Pancreas (tissue), 10 donors: ENCODE results near the gene RBM22. TPM values are rescaled to one million over a fixed set of nuclear protein-coding genes. Genes with fewer than 3 reads are reported as not detected.

Experiments
- ATAC-seq, 4 donors: fragments of 200-7000 bp; cut with Tn5 transposase; one replicate each; pipeline versions ENCODE4 v1.8.0 to v1.9.1; 2020; ENCODE audit warnings: mild to moderate bottlenecking in 4 of 4, moderate library complexity in 4 of 4
- DNase-seq, 6 donors: peaks; one replicate each; pipeline ENCODE4 v3.0.0-alpha.2; 2020
- FAIRE-seq: peaks from 2 replicates; lab custom pipeline; 2012; peaks lifted over from hg19 to GRCh38; lab: Jason Lieb, UNC
- H3K27ac ChIP-seq, 4 donors: fragments of 200-600 bp; sonication (generic); 1 replicate in 3 of 4; 2 replicates in 1 of 4; pipeline versions ENCODE4 v1.5.0 to v1.8.0; 2020
- H3K27me3 ChIP-seq, 4 donors: fragments of 200-600 bp; one replicate each; pipeline ENCODE4 v1.8.0; 2021
- H3K36me3 ChIP-seq, 3 donors: fragments of 200-600 bp; sonication (generic) in 1 of 3; one replicate each; pipeline versions ENCODE4 v1.5.0 to v1.8.0; 2020 to 2021
- H3K4me1 ChIP-seq, 3 donors: fragments of 200-600 bp; one replicate each; pipeline ENCODE4 v1.8.0; 2021
- H3K4me3 ChIP-seq, 4 donors: fragments of 200-600 bp; sonication (generic) in 2 of 4; one replicate each; pipeline versions ENCODE4 v1.5.0 to v1.8.0; 2020 to 2021
- H3K9me3 ChIP-seq, 4 donors: fragments of 200-600 bp; one replicate each; pipeline ENCODE4 v1.8.0; 2021
- WGBS, 2 donors: extraction: QIAGEN DNeasy Blood & Tissue Kit; methylation state at CpG; one replicate each; pipeline ENCODE4 v1.1.7; 2013; 5-methylcytosine and 5-hydroxymethylcytosine counted together
- intact Hi-C, 3 donors: fragments of 100-400 bp; cut with DNase I; formaldehyde crosslinking; loops; one replicate each; pipeline versions ENCODE4 v1.11.1 to v1.14.2; 2022
- polyA plus RNA-seq, 2 donors: library from polyadenylated mRNA; stranded (reverse); fragments of 200-250 nt; gene quantifications; one replicate each; pipeline ENCODE4 v1.2.3, GENCODE V29; 2013
- total RNA-seq, 6 donors: library from RNA; stranded (reverse); fragmentation: NEBNext Ultra II Directional in 4 of 6; extraction: Animal tissue kit (Norgen Biotek cat#: 25700) in 4 of 6; gene quantifications; one replicate each; pipeline versions ENCODE4 v1.2.1 to v1.2.4, GENCODE V29; 2021 to 2023
- TF ChIP-seq, protein P1 (sequence below), 4 donors: fragments of 200-600 bp; sonication (generic) in 3 of 4; IDR thresholded peaks; one replicate each; pipeline versions ENCODE4 v1.5.0 to v1.8.0; 2021; ENCODE audit warnings: antibody characterized with exemption in 4 of 4
- donor health status: healthy with polysubstance abuse.
- donor health status: DM: no; HTN: no; CAD: no; lungs with moderate emphysema.
- donor health status: DM: no; HTN: no; CAD: no.
- donor health status: control.
- donor health status: control.
- donor health status: Bipolar disorder and iron deficiency.
- donor health status: DM: yes; HTN: yes; CAD: no.
- donor health status: DM: no; HTN: no; CAD: no.
- donor health status: DM: no; HTN: no; CAD: no.
- donor health status: DM: yes; HTN: yes; CAD: no.

Gene RBM22
- total and polyA plus RNA-seq, 8 donors, result 14.8 to 32.3 (median 19.6) TPM

DNA sequence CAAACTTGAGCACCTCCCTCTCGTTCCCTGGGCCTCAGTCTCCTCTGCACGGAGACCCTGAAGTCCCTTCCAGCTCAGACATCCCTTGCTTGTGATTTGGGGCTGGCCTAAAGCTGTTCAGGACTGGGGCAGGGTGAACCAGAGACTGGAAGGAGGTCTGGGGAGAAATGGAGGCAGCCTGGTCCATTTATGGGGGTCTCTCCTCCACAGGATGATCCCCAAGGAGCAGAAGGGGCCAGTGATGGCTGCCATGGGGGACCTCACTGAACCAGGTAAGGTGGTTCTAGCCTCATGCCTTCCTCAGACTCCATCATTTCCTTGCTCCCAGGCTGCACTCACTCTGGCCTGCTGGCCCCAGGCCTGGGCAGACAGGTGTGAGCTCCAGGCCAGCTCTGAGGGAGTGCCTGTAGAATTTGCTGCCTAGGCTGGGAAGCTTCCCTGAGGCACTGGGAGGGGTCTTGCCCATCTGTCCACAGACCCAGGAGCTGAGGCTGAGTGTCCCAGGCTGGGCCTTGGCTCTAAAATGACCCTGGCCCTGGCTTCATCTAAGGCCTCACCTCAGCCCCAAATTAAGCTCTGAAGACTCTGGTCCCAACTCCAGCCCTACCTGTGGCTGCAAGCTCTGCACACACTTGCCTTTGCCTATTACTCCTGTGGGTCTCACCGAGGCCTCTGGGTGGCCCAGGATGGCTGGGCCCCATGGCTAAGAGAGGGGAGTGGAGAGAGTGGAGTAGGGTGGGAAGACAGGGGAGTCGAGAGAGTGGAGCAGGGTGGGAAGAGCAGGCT, 37.9 kb downstream of the RBM22 start:
- intact Hi-C loops, result no loop called here
- DNase-seq (no peak), FAIRE-seq (no peak), ATAC-seq (no peak)
- H3K4me3 ChIP-seq, result no peak overlapping the region
- H3K27ac ChIP-seq, result no peak overlapping the region
- H3K27me3 ChIP-seq, result no peaks in the 10 kb centered on the region
- TF ChIP-seq, protein P1, sequence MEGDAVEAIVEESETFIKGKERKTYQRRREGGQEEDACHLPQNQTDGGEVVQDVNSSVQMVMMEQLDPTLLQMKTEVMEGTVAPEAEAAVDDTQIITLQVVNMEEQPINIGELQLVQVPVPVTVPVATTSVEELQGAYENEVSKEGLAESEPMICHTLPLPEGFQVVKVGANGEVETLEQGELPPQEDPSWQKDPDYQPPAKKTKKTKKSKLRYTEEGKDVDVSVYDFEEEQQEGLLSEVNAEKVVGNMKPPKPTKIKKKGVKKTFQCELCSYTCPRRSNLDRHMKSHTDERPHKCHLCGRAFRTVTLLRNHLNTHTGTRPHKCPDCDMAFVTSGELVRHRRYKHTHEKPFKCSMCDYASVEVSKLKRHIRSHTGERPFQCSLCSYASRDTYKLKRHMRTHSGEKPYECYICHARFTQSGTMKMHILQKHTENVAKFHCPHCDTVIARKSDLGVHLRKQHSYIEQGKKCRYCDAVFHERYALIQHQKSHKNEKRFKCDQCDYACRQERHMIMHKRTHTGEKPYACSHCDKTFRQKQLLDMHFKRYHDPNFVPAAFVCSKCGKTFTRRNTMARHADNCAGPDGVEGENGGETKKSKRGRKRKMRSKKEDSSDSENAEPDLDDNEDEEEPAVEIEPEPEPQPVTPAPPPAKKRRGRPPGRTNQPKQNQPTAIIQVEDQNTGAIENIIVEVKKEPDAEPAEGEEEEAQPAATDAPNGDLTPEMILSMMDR (IDR thresholded peaks at IDR 0.05), result no peak
- no peaks in the 10 kb centered on the region for H3K36me3 ChIP-seq
- no peaks in the 10 kb centered on the region for H3K4me1 ChIP-seq
- no peaks in the 10 kb centered on the region for H3K9me3 ChIP-seq
- WGBS, 2 donors, result 72 to 73% methylated on average over 4 of the region's 4 CpGs

DNA sequence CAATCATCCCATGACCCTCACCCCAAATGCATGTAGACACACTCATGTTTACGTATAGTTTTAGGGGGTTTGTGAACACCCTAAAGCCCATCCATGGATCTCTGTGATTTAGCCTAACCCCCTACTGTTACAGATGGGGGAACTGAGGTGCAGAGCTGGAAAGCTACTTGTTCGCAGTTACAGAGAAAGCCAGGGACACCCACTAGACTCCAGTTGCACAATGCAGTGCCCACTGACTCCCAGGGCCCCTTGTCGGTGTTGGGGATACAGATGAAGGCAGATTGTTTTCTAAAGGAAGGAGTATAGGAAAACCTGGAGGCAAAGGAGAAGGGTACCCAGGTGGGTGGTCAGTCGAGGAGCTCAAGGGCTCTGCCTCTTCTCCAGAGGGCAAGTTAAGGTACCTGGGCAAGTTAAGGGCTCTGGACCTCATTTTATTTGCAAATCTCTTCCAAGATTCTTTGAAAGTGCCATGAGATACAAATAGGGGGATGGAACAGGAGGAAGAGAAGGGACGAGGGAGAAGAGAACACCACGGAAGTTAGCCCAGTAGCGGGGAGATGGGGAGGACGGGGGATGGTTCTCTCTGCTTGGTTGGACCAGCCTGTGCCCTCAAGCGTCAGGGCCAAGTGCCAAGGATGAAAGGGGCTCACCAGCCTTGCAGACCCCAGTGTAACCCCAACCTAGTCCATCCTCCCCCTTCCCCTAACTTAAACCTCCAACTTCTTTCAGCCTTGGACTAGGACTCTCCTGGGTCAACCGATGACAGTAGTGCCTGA, 38.9 kb downstream of the RBM22 start:
- ATAC-seq (no peak), FAIRE-seq (no peak), DNase-seq (no peak)
- H3K27ac ChIP-seq, result no peak overlapping the region
- TF ChIP-seq, protein P1 (IDR thresholded peaks at IDR 0.05), result no peak
- 71 to 80% methylated on average over 10 of the region's 10 CpGs for WGBS, 2 donors
- H3K27me3 ChIP-seq, result no peaks in the 10 kb centered on the region
- intact Hi-C loops, result no loop called here
- H3K36me3 ChIP-seq, result no peaks in the 10 kb centered on the region
- H3K4me3 ChIP-seq, result no peak overlapping the region
- no peaks in the 10 kb centered on the region for H3K9me3 ChIP-seq
- H3K4me1 ChIP-seq, result no peaks in the 10 kb centered on the region

DNA sequence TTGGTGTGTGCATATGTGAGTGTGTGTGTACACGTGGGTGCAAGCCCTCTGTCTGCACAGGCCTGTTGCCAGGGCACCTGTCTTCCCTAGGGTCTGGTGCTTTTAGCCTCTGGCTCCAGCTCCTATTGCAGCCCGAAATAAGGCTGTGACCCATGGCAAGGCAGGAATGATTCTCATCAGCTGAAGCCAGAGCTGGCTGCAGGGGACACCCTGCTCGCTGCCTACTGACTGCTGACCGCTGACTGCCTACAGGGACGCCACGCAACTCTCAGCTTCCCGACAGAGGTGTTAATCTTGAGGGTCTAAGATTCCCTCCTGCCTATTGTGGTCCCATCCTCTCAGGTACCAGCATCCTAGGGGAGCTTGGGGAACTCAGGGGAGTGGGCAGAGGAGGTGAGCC, 39.8 kb downstream of the RBM22 start, which contains the start of gene MYOZ3:
Gene MYOZ3, plus strand, starts transcription at position 166 of the 400 bp plus-strand sequence. CDS start 1,691 bp downstream, outside the sequence.
- Histone ChIP-seq H3K4me3 (no peak within 1 kb of the TSS), H3K4me1 (no peaks in the 10 kb centered on the region), H3K27me3 (no peaks in the 10 kb centered on the region), H3K36me3 (no peaks in the 10 kb centered on the region), H3K9me3 (no peaks in the 10 kb centered on the region), H3K27ac (no peak within 1 kb of the TSS)
- TF ChIP-seq, protein P1 (IDR thresholded peaks at IDR 0.05), result no peak
- FAIRE-seq (no peak), DNase-seq (no peak), ATAC-seq (no peak)
- 62 to 64% methylated on average over 7 of the region's 7 CpGs for WGBS, 2 donors
- intact Hi-C loops, result no loop called here

DNA sequence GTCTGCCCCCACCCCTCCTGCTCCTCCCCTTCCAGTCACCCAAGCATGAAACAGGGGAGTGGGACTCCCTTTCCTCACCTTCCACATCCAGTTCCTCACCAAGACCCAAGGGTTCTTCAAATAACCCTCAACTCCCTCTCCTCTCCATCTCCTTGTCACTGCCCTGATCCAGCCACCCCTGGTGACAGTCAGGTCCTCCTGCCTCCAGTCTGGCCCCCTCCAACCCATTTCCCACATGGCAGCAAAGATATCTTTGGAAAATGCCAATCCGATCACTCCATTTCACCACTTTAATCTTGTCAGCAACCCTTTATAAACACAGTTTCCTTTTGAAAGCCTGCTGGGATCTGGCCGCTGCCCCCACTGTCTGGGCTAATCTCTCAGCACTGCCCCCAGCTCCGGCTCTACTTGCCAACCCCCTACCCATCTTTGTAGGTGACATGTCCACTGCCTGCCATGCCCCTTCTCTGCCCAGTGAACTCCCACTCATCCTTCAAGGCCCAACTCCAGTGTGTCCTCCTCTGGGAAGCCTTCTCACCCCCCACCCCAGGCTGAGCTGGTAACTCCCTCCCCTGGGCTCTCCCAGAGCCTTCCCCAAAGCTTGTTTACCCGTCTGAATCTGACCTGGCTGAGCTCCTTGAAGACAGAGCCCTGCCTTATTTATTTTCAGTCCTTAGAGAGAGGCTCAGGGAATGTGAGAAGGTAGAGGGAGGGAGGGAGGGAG, 40.6 kb downstream of the RBM22 start:
- Histone ChIP-seq H3K9me3 (no peaks in the 10 kb centered on the region), H3K36me3 (no peaks in the 10 kb centered on the region), H3K4me1 (no peaks in the 10 kb centered on the region), H3K4me3 (no peak overlapping the region), H3K27me3 (no peaks in the 10 kb centered on the region), H3K27ac (no peak overlapping the region)
- no peak for ATAC-seq
- no peak for FAIRE-seq
- intact Hi-C loops, result no loop called here
- WGBS, 2 donors, result 48 to 54% methylated on average over 4 of the region's 4 CpGs
- no peak for DNase-seq
- TF ChIP-seq, protein P1 (IDR thresholded peaks at IDR 0.05), result no peak
